Measurements from ENCODE around the gene ARID1B. TPM values are rescaled to one million over a fixed set of nuclear protein-coding genes. Genes with fewer than 3 reads are reported as not detected.

The ARID1B gene
- total RNA-seq, 1 donor from 2014 or later = 47.3 TPM

- H3K4me3 ChIP-seq (ENCODE audit: low read depth, low read length) = no peak overlapping the region
- no peak for DNase-seq (ENCODE audit: low read depth)
- TF ChIP-seq, protein P1, sequence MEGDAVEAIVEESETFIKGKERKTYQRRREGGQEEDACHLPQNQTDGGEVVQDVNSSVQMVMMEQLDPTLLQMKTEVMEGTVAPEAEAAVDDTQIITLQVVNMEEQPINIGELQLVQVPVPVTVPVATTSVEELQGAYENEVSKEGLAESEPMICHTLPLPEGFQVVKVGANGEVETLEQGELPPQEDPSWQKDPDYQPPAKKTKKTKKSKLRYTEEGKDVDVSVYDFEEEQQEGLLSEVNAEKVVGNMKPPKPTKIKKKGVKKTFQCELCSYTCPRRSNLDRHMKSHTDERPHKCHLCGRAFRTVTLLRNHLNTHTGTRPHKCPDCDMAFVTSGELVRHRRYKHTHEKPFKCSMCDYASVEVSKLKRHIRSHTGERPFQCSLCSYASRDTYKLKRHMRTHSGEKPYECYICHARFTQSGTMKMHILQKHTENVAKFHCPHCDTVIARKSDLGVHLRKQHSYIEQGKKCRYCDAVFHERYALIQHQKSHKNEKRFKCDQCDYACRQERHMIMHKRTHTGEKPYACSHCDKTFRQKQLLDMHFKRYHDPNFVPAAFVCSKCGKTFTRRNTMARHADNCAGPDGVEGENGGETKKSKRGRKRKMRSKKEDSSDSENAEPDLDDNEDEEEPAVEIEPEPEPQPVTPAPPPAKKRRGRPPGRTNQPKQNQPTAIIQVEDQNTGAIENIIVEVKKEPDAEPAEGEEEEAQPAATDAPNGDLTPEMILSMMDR (IDR thresholded peaks at IDR 0.05; ENCODE audit: insufficient read depth, low read length, poor library complexity, severe bottlenecking) = no peak
- H3K36me3 ChIP-seq (ENCODE audit: control insufficient read depth, insufficient read depth, low read length) = no peaks in the 10 kb centered on the region
- no peaks in the 10 kb centered on the region for H3K27me3 ChIP-seq (ENCODE audit: control insufficient read depth, insufficient read depth, low read length)
Measured at GRCh38 chr6:156864557-156864956, 87.4 kb downstream of the ARID1B start.

- no peak for DNase-seq (ENCODE audit: low read depth)
- Histone ChIP-seq H3K4me3 (ENCODE audit: low read depth, low read length) (no peak overlapping the region), H3K27me3 (ENCODE audit: control insufficient read depth, insufficient read depth, low read length) (no peaks in the 10 kb centered on the region)
Measured at GRCh38 chr6:156865019-156865629, 87.9 kb downstream of the ARID1B start.

GRCh38 chr6:156866220-156867015 is 89.2 kb downstream of the ARID1B start:
- Histone ChIP-seq H3K27me3 (ENCODE audit: control insufficient read depth, insufficient read depth, low read length) (no peaks in the 10 kb centered on the region), H3K36me3 (ENCODE audit: control insufficient read depth, insufficient read depth, low read length) (no peaks in the 10 kb centered on the region), H3K4me3 (ENCODE audit: low read depth, low read length) (no peak overlapping the region)
- TF ChIP-seq, protein P1 (IDR thresholded peaks at IDR 0.05; ENCODE audit: insufficient read depth, low read length, poor library complexity, severe bottlenecking) = no peak
- DNase-seq (ENCODE audit: low read depth) = no peak

More at GRCh38 chr6:156865019-156865629, 87.9 kb downstream of the ARID1B start:
- TF ChIP-seq, protein P1 (IDR thresholded peaks at IDR 0.05; ENCODE audit: insufficient read depth, low read length, poor library complexity, severe bottlenecking) = no peak
- H3K36me3 ChIP-seq (ENCODE audit: control insufficient read depth, insufficient read depth, low read length) = no peaks in the 10 kb centered on the region

- TF ChIP-seq, protein P1 (IDR thresholded peaks at IDR 0.05; ENCODE audit: insufficient read depth, low read length, poor library complexity, severe bottlenecking) = no peak
- no peaks in the 10 kb centered on the region for H3K36me3 ChIP-seq (ENCODE audit: control insufficient read depth, insufficient read depth, low read length)
- H3K27me3 ChIP-seq (ENCODE audit: control insufficient read depth, insufficient read depth, low read length) = no peaks in the 10 kb centered on the region
- no peak for DNase-seq (ENCODE audit: low read depth)
- H3K4me3 ChIP-seq (ENCODE audit: low read depth, low read length) = no peak overlapping the region
Measured at GRCh38 chr6:156867121-156867520, 89.9 kb downstream of the ARID1B start.

- Histone ChIP-seq H3K36me3 (ENCODE audit: control insufficient read depth, insufficient read depth, low read length) (no peaks in the 10 kb centered on the region), H3K27me3 (ENCODE audit: control insufficient read depth, insufficient read depth, low read length) (no peaks in the 10 kb centered on the region)
Measured at GRCh38 chr6:156868385-156868784, 91.2 kb downstream of the ARID1B start.

More at GRCh38 chr6:156868385-156868784, 91.2 kb downstream of the ARID1B start:
- DNase-seq (ENCODE audit: low read depth) = no peak
- TF ChIP-seq, protein P1 (IDR thresholded peaks at IDR 0.05; ENCODE audit: insufficient read depth, low read length, poor library complexity, severe bottlenecking) = no peak
- no peak overlapping the region for H3K4me3 ChIP-seq (ENCODE audit: low read depth, low read length)
